NCI-H2196 (cell line): ENCODE data around the gene FBXW11.
"Not testable (repeated sequence)": the region's sequence is repeated elsewhere in the genome, so short reads cannot be mapped to it uniquely, and the experiment has no call there.

Experiments used
- DNase-seq: peaks from one replicate; lab custom pipeline; 2025; ENCODE audit not compliant: unreplicated experiment; lab: John Stamatoyannopoulos, UW

The FBXW11 gene

DNA sequence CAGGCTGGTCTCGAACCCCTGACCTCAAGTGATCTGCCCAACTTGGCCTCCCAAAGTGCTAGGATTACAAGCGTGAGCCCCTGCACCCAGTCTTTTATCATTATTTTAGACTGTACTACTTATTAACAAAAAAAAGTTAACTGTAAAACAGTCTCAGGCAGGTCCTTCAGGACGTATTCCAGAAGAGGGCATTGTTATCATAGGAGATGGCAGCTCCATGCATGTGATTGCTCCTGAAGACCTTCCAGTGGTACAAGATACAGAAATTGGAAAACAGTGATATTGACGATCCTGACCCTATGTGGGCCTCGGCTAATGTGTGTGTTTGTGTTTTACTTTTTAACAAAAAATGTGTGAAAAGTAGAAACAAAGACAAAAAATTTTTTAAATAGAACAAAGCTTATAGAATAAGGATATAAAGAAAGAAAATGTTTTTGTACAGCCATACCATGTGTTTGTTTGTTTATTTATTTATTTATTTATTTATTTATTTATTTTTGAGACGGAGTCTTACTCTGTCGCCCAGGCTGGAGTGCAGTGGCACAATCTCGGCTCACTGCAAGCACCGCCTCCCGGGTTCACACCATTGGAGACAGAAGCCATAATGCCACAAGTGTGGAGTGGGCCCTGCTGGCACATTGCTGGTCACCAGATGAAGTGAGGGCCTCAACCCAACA, 13.8 kb upstream of the FBXW11 start:
- DNase-seq, result not testable (repeated sequence)

DNA sequence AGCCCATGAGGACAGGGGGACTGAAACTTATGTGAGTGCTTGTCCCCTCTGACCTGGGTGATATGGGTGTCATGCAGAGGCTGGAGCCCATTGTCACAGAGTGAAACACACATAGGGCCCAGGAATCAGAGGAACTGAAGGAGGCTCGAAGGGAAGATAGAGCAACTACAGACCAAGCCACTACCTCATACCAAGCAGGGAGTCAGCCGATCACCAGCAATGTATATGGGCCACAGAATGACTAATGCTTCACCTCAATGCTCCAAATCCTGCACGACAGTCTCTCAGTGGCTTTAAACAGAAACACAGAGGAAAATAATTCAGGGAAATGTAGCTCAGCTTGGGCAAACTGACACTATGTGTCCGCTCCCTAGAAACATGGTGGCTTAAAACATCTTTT, 8.9 kb upstream of the FBXW11 start:
- no peak for DNase-seq

DNA sequence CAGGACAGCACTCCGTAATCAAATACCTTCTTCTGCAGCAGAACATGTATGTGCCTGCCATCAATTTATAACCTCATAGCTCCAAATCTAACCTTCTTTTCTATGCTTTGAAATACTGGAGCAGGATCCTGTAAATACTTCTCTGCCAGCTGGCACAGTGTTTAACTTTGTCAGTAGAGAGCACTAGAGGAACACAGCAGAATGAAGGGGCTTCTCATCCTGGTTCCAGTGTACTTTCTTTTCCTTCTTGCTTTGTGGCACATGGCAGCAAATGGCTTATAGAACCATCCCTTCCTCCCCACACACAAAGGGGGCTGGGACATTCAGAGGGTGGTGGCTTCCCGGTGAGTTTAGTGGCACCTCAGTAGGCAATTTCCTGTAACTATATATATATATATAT, 3.8 kb upstream of the FBXW11 start:
- peak; percentile 45 for DNase-seq

GRCh38 chr5:172009536-172010270, 3.3 kb upstream of the FBXW11 start:
- no peak for DNase-seq

- no peak for DNase-seq
Observed at GRCh38 chr5:172008689-172009141, 2.3 kb upstream of the FBXW11 start.

DNA sequence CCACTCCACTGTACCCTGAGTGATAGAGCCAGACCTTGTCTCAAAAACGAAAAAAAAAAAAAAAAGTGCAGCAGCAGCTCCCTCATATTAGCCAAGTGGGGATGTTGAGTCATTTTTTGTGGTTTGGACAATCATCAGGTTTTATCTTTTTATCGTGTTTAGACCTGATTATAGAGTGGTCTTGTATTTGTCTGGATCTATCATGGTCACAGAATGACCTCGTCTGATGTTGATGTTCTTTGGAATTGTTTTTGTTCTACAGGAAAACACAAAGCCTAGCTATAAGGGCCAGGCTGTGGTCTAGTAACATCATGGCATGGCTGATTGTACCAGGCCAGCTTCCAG, 1.6 kb upstream of the FBXW11 start:
- no peak for DNase-seq

DNA sequence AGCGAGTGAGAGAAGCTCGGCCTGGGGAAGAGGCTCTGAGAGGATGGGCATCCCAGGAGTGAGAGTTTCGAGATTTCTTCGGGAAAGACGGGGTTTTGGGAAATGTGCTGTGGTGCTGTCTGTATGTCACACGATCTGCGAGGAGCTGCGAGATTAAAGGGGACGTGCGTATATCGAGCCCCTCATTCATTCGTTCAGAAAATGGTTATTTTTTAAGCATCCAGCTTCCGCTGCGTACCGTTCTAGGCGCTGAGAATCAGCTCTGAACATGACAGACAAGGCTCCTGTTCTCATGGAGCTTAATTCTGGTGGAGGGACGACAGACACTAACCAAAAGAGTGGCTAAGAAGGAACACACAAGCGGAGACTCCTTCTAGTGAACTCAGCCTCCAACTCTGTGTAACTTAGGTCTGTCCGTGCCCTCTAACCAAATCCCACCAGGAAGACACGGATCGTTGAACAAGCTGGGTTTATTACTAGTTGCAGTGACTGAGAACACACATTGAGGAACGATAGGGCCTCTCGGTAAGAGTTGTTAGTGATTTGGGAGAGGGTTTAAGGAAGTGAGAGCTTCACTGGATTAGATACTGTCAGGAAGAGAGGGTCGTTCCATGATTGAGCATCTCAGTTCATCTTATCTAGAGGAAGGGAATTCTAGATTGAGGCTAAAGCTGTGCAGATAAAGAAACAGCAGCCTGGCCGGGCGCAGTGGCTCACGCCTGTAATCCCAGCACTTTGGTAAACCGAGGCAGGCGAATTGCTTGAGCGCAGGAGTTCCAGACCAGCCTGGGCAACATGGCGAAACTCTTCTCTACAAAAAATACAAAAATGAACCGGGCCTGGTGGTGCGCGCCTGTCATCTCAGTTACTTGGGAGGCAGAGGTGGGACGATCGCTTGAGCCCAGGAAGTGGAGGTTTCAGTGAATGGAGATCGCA, 1.0 kb upstream of the FBXW11 start:
- no peak for DNase-seq

DNA sequence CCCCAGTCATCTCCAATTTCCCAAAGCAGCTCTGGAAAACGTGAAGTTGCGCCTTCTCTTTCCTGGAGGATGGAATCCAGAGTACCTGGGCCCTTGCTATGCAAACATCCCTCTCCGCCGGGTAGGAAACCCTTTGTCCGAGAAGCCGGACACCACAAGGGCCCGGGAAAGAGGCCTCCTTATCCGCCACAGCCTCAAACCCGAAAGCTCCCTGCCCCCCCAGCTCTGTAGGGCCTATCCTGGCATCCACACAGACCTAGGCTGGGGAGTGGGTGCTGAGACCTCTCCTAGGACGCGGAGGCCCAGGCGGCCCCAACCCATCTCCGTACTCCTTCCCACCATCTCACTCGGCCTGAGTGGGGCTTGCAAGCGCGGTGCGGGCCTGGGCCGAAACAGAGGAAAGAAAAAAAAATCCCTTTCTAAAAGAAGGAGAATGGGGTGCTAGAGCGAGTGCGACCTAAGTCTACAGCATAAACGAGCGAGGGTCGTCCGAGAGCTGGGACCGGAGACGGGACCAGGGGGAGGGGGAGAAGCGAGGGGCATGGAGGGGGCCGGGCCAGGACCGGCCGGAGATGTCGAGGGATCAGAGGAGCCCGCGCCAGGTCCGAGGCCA, 624 bp downstream of the FBXW11 start:
- no peak for DNase-seq

DNA sequence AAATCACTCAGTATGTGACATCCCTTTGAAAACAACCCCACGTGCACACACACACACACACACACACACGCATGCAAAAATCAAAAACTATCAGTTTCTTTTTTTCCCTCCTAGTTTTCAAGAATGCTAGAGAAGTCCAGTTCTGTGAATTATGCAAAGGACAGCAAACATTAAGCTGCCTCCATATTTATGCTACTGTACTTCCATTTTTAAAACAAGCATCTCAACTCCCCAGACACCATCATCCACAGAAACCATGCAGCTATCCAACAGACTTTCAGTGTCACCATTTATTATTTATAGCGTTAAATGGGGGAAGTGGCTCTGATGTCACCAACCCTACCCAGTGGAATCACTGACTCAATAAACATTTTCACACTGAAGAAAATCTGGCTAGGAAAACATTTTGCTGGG, 1.6 kb downstream of the FBXW11 start:
- DNase-seq, result no peak

DNA sequence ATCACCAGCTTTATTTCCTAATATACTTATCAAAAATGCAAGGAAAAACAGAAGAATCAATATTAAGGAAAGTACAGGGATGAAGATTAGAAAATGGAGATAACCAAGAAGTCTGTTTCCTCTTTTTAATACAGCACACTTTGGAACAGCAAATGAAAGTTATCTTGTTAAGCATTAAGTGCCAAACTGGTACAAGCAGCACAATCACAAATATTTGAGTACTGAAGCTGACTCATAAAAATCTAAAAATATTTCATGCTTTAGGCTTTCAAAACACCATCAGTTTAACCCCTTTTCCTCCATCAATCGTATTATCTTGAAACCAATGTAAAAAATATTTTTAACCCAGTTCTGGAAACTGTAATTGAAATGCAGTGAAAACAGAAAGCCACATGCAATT, 2.7 kb downstream of the FBXW11 start:
- DNase-seq, result no peak

GRCh38 chr5:172002840-172003512, 3.5 kb downstream of the FBXW11 start:
- no peak for DNase-seq

DNA sequence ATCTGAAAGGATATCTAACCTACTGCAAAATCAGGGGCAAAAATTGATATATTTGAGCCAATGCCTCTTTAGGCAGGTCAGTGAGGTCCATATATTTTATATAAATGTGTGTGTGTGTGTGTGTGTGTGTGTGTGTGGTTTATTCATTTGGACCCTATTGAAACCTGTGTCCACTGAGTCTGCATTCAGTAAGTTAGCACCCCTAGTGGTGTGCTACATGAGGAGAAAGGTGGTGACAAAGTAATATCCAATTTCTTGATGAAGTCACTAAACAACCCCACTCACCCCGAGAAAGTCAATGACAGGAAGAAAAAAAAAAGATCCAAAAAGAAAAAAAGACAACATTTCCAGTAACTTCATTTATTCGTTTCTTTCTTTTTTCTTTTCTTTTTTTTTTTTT, 4.1 kb downstream of the FBXW11 start:
- no peak for DNase-seq

GRCh38 chr5:171999877-172000276, 6.6 kb downstream of the FBXW11 start:
- DNase-seq, result no peak

- DNase-seq, result no peak
Observed at GRCh38 chr5:171999100-171999499, 7.3 kb downstream of the FBXW11 start.

GRCh38 chr5:171997011-171997410, 9.4 kb downstream of the FBXW11 start:
- DNase-seq, result no peak

DNA sequence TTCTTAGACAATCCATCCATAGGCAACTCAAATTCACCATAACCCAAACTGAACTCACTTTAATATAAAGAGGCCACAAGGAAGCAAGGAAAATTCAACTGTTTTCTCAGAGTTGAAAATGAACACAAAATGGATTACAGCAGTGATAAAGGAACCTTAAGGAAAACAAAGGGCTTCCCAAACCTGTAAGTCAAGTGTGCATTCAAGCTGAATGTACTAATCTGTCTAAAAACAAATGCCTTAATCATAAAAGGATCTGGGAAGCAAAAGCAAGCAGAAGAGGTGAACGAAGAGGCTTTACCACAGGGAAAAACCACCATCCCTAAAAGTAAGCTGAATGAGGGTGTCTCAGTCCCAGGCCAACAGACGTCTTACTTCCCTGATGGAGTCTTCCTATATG, 13.6 kb downstream of the FBXW11 start:
- DNase-seq, result no peak

GRCh38 chr5:171992305-171992704, 14.1 kb downstream of the FBXW11 start:
- DNase-seq, result no peak

- DNase-seq, result no peak
Observed at GRCh38 chr5:171990713-171991015, 15.8 kb downstream of the FBXW11 start.

DNA sequence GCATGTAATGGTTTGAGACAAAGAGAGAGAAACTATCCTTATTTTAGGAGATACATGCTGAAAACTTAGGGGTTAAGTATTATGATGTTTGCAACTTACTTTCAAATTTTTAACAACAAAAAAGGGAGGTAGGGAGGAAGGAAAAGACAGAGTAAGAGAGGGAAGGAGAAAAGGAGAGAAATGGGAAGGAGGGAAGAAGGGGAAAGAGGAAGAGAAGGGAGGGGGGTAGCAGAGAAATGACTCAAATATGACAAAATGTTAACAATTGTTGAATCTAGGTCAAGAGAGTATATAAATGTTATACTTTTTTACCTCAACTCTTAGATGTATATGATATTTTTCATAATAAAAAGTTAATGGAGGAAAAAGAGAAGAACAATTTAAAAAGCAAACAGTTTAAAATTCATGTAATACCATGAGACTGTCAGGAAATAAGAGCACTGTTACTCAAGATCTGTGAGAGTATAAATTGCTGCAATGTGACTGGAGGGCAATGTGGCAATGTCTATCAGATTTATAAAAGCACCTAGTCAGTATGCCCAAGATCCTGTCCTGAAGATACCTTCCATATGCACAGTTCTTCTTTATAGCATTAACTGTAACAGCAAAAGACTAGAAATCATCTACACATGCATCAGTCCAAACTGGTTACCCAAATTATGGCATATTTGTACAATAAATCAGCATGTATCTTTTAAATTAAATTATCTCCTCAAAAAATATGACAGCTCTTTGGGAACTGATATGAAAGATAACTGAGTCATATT, 16.3 kb downstream of the FBXW11 start:
- DNase-seq, result no peak

GRCh38 chr5:171989276-171989675, 17.2 kb downstream of the FBXW11 start:
- DNase-seq, result no peak
